Cerebellar cortex (tissue), 1 donor: ENCODE measurements around the gene SERPINB6.
A peak's percentile ranks its signal among the peaks of the same experiment; 100 is the strongest.
"Not testable (repeated sequence)": the region's sequence is repeated elsewhere in the genome, so short reads cannot be mapped to it uniquely, and the experiment has no call there.

ENCODE experiments used
- DNase-seq: peaks from one replicate; pipeline ENCODE4 v3.0.0-alpha.2; 2015; ENCODE audit warnings: low spot score

SERPINB6 gene

DNA sequence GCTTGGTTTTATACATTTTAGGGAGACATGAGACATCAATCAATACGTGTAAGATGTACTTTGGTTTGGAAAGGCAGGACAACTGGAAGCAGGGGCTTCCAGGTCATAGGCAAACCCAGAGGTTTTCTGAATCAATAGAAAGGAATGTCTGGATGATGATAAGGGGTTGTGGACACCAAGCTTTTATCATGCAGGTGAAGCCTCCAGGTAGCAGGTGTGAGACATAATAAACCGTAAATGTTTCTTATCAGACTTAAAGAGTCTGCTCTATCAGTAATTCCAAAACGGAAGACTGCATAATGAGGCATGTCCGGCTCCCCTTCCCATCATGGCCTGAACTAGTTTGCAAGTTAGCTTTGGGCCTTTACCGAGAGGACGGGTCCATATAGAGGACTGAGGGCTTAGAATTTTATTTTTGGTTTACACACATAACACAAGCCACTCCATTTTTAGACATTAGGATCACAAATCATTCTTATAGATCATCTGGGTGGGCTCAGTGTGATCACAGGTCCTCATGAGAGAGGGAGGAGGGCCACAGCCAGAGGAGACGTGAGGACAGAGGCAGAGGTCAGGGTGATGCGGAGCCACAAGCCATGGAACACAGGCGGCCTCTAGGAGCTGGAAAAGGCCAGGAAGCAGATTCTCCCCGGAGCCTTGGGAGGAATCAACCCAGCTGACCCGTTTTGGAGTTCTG is 57.6 kb downstream of the SERPINB6 start:
- no peak for DNase-seq

DNA sequence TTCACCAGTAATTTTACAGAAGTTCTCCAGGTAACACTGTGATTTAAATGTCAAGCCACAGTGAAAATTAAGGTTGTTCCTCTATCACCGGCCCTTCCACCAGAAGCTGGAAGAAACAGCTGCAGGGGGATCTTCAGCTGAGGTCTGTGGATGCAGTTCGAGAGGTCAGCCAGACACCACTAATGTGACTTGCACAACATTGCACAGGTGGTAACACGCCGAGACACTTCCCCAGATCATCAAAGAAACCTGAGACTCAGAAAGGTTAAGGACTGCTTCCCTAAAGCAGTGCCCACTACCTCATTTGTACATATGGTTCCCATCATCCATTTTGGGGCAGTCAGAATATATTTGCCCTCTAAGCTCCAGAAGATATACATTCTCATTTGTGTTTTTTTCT is 60.2 kb downstream of the SERPINB6 start:
- DNase-seq = no peak

DNA sequence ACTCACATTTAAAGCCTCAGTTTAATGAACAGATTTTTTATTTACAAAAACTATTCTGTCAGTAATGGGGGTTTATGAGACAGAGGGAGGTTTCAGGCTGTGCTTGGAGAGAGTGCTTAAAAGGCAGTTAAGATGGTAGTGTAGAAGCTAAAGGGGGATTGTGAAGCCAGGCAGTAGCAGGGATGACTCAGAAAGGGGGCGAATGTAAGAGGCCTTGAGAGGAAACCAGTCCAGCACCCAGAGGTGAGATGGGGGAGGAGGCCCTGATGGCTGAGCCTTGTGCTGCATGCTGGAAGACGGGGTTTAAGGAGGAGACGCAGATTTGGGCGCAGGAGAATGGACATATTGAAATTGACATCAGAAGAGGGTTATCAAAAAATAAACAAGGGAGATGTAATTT is 61.6 kb downstream of the SERPINB6 start:
- no peak for DNase-seq

DNA sequence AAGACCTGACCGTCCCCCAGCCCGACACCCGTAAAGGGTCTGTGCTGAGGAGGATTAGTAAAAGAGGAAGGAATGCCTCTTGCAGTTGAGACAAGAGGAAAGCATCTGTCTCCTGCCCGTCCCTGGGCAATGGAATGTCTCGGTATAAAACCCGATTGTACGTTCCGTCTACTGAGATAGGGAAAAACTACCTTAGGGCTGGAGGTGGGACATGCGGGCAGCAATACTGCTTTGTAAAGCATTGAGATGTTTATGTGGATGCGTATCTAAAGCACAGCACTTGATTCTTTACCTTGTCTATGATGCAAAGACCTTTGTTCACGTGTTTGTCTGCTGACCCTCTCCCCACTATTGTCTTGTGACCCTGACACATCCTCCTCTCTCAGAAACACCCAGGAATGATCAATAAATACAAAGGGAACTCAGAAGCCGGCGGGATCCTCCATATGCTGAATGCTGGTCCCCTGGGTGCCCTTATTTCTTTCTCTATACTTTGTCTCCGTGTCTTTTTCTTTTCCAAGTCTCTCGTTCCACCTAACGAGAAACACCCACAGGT is 62.2 kb downstream of the SERPINB6 start:
- DNase-seq = not testable (repeated sequence)

DNA sequence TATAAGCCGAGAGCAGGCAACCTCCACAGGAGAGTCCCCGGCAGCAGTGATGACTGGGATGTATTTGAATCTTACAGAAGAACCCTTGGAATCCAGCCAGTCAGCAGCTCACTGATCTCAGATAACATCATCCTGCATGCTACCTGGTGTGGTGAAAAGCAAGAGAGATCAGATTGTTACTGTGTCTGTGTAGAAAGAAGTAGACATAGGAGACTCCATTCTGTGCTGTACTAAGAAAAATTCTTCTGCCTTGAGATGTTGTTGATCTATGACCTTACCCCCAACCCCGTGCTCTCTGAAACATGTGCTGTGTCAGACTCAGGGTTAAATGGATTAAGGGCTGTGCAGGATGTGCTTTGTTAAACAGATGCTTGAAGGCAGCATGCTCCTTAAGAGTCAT is 62.9 kb downstream of the SERPINB6 start:
- DNase-seq = peak; percentile 35

DNA sequence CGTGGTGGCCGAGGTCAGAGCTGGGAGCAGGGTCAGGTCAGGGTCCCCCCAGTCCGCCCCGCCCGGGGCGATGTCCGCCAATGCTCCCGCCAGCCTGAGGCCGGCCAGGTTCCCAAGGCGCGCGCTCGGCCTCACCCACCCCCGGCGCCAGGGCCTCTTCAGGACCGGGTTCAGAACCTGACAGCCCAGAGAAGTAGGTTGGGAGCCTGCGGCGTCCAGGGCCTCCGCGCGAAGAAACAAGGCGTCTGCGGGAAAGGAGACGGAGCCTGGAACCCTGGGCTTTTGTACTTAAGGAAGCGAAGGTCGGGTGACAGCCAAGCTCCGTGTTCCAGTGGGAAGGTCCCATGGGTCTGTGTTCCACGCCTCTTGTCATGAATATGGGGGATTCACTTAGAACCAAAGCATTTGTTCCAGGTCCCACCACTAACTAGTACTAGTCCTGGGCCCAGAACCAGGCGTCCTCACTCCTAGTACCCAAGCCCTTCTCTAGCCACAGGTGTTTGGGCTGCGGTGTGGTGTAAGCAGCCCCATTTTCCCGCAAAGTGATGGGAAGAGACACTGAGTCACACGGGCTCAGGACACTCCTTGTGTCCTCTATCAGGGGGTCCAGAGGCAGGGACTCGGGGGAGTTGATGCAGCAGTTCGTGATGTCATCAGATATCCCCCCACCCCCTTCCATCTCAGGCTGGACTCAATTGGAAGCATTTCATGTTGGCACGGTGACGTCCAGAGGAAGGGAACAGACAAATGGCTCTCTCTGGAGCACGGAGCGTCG is 67.8 kb downstream of the SERPINB6 start:
- DNase-seq = peak; percentile 29

DNA sequence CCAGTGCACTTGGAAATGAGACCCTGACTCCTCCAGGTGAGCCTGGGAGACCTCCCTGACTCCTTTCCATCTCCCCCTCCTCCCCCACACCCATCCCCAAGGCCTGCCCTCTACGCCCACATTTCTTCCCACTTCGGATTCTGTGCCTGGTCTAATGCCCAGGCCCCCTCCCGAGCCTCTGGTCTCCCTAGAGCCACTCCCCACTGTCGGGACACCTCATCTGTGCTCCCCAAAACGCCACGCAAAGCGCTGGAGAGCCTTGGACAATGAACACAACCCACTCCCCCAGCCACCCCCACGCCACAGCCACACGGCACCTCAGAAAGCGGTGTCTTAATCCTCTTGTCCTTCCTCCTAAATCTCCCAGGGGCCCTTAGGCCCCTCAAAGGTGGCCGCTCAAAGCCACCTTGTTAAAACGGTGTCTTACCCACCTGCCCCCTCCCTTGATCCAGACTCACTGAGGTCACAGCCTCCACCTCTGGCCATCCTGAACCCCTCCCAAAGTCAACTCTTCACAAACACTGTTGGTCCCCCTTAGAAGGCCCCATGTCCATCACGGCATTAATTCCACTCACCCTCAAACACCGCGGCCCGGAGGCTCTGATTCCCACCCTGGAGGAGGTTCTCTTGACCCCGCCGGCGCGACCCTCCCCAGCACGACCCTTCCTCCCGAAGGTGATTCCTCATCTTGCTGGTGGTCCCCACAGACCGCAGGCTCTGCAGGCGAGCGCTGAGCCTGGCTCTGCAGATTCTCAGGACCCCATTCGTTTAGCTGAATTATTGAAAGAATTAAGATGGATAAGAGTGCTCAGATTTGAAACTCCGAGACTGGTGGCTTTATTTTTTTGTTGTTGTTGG is 69.5 kb downstream of the SERPINB6 start:
- DNase-seq = not testable (repeated sequence)

DNA sequence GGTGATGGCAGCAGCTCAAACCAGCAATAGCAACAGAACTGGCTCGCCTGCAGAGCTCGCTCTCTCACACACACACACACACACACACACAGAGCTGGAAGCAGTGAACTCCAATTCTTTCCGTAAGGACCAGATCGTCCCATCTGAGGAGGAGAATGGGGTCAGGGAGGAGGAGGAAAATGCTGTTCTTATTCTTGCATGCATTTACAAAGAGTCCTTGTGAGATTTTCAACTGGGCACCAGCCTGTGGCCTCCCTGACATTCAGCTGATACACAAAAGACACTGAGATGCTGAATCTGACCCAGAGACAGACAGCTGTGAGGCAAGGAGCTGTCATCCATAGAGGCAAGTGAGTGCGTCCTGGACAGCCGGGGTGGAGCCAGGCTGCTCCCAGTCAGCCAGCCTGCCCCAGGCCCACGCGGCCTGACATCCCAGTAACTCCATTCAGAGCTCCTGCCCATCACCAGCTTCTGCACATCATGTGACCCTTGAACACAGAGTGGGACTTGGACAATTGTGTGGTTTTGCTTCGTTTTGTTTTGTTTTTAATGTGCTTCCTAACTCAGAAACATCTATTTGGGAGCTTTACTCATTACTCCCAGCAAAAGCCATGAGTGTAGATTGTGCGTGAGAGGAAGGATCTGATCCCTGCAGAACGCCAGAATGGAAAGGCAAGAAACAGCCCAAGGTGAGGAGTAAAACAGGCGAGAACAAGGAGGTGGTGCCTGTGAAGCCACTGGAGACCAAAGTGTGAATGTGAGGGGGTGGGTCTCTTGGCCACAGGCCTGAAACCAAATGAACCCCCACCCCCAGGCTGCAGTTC is 70.3 kb downstream of the SERPINB6 start:
- DNase-seq = peak; percentile 61

DNA sequence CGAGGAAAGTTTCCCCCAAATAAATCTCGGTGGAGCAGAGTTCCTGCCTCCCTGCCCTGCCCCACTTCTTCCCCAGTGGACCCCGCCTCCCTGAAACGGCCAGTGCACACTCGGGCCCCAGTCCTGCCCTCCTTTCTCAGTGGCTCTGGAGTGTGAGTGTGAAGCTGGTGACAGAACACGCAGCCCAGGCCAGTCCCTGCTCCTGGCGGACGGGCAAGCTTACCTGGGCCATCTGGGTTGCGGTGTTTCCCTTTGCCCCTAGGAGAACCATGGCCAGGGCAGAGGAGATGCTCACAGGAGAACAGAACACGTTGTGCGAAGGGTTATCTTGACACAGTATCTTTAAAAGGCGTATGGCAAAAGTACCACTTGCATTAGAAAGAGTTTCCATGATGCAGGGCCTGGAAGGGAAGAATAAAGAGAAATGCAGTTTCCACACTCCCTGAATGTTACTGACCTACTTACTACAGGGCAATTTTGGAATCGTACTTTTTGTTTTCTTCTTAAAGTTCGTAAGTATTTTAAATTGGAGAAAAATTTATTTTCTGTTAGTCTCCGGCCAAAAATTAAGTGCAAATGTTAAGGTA is 71.1 kb downstream of the SERPINB6 start:
- DNase-seq = no peak

DNA sequence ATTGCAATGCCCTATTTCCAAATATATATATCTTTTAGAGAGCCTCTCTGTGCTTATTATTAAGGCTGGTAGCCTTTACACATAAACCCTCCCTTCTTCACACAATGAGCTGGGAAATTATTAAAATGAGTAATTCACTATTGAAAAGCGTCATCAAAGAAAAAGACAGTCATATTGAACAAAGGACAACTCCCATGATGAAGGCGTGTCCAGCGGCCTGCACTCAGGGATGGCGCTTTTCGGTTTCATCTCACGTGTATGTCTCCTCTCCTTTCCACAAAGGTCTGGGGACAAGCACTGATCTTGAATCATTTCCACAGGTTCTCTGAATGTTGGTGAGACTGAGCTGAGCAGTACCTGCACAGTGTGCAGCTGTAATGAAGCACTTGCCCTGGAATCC is 71.8 kb downstream of the SERPINB6 start:
- DNase-seq = no peak
